Loucy (cell line): Measurements from ENCODE around the gene ALDOA.

Experiments used
- H2AFZ ChIP-seq: fragments of 200-600 bp; sonication (generic); 2 replicates; pipeline ENCODE4 v1.6.0; 2016; ENCODE audit warnings: antibody characterized with exemption, mild to moderate bottlenecking, low read length, moderate library complexity
- H3F3A ChIP-seq: fragments of 200-600 bp; 2 replicates; pipeline ENCODE4 v1.6.0; 2016; ENCODE audit warnings: antibody characterized with exemption, low read depth, mild to moderate bottlenecking
- H3K27me3 ChIP-seq: fragments of 200-600 bp; sonication (generic); 2 replicates; pipeline ENCODE4 v1.6.1; 2014; ENCODE audit warnings: low read length, mild to moderate bottlenecking; ENCODE audit not compliant: insufficient read depth, poor library complexity, severe bottlenecking
- H3K36me3 ChIP-seq: fragments of 200-600 bp; sonication (generic); 2 replicates; pipeline ENCODE4 v1.6.1; 2016; ENCODE audit warnings: low read length; ENCODE audit not compliant: insufficient read depth
- H3K4me1 ChIP-seq: fragments of 200-600 bp; sonication (generic); 2 replicates; pipeline ENCODE4 v1.5.1; 2014; ENCODE audit warnings: low read length, mild to moderate bottlenecking; ENCODE audit not compliant: insufficient read depth, poor library complexity, severe bottlenecking
- H3K4me2 ChIP-seq: fragments of 200-600 bp; sonication (generic); 2 replicates; pipeline ENCODE4 v1.6.0; 2014; ENCODE audit warnings: antibody characterized with exemption, low read length, low read depth, mild to moderate bottlenecking; ENCODE audit not compliant: poor library complexity, severe bottlenecking
- H3K4me3 ChIP-seq: fragments of 200-600 bp; sonication (generic); 2 replicates; pipeline ENCODE4 v1.5.1; 2014; ENCODE audit warnings: low read length, mild to moderate bottlenecking, mixed read lengths; ENCODE audit not compliant: poor library complexity, severe bottlenecking
- H3K79me2 ChIP-seq: fragments of 200-600 bp; sonication (generic); 2 replicates; pipeline ENCODE4 v1.6.1; 2014; ENCODE audit warnings: low read length; ENCODE audit not compliant: insufficient read depth
- H3K9ac ChIP-seq: fragments of 200-600 bp; sonication (generic); 2 replicates; pipeline ENCODE4 v1.6.0; 2014; ENCODE audit warnings: mild to moderate bottlenecking, low read depth, low read length, moderate library complexity; ENCODE audit not compliant: poor library complexity, severe bottlenecking
- H3K9me2 ChIP-seq: fragments of 200-600 bp; sonication (generic); replicated peaks from 2 replicates; pipeline ENCODE4 v1.6.1; 2016; ENCODE audit warnings: low read depth, low read length, mixed read lengths
- H3K9me3 ChIP-seq: fragments of 200-600 bp; sonication (generic); 2 replicates; pipeline ENCODE4 v1.6.1; 2014; ENCODE audit warnings: mild to moderate bottlenecking, antibody characterized with exemption, low read length, low read depth; ENCODE audit not compliant: insufficient read depth
- H4K20me1 ChIP-seq: fragments of 200-600 bp; sonication (generic); 2 replicates; pipeline ENCODE4 v1.6.0; 2014; ENCODE audit warnings: antibody characterized with exemption, low read length, mild to moderate bottlenecking; ENCODE audit not compliant: insufficient read depth, poor library complexity, severe bottlenecking
- EZH2phosphoT487 ChIP-seq: fragments of 200-600 bp; IDR thresholded peaks from 2 replicates; pipeline ENCODE4 v1.6.1; 2018; ENCODE audit warnings: antibody characterized with exemption, mild to moderate bottlenecking, moderate library complexity, borderline replicate concordance
- TF ChIP-seq, protein P1 (sequence below): fragments of 200-600 bp; sonication (generic); conservative IDR thresholded peaks from 2 replicates; pipeline ENCODE4 v1.5.1; 2014; ENCODE audit warnings: mild to moderate bottlenecking, antibody characterized with exemption, low read length

ALDOA gene

DNA sequence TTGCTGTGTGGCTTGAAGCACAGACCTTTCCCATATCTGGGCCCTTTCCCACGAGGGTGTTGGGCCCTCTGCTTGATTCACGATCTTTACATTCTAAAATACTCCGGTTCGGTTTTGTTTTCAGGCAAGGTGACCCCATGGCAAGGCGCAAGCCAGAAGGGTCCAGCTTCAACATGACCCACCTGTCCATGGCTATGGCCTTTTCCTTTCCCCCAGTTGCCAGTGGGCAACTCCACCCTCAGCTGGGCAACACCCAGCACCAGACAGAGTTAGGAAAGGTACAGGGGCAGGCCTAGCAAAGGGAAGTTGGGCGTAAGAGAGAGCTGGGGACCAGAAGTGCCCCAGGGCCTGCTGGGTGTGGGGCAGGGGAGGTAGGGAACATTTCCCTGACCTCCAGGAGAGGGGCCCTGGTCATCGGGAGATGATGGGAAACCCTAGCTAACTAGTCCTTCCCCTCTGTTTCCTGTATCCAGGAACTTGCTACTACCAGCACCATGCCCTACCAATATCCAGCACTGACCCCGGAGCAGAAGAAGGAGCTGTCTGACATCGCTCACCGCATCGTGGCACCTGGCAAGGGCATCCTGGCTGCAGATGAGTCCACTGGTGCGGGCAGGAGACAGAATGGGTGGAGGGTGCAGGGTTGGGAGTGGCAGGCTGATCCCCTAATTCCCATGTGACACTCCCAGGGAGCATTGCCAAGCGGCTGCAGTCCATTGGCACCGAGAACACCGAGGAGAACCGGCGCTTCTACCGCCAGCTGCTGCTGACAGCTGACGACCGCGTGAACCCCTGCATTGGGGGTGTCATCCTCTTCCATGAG is 1.4 kb downstream of the ALDOA start:
- Histone ChIP-seq H3K27me3 (peaks cover 6% of the 10 kb centered on the region), H3K36me3 (peaks cover 59% of the 10 kb centered on the region)
- TF ChIP-seq, protein P1, sequence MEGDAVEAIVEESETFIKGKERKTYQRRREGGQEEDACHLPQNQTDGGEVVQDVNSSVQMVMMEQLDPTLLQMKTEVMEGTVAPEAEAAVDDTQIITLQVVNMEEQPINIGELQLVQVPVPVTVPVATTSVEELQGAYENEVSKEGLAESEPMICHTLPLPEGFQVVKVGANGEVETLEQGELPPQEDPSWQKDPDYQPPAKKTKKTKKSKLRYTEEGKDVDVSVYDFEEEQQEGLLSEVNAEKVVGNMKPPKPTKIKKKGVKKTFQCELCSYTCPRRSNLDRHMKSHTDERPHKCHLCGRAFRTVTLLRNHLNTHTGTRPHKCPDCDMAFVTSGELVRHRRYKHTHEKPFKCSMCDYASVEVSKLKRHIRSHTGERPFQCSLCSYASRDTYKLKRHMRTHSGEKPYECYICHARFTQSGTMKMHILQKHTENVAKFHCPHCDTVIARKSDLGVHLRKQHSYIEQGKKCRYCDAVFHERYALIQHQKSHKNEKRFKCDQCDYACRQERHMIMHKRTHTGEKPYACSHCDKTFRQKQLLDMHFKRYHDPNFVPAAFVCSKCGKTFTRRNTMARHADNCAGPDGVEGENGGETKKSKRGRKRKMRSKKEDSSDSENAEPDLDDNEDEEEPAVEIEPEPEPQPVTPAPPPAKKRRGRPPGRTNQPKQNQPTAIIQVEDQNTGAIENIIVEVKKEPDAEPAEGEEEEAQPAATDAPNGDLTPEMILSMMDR, result no peak
- no peak for TF ChIP-seq EZH2phosphoT487

DNA sequence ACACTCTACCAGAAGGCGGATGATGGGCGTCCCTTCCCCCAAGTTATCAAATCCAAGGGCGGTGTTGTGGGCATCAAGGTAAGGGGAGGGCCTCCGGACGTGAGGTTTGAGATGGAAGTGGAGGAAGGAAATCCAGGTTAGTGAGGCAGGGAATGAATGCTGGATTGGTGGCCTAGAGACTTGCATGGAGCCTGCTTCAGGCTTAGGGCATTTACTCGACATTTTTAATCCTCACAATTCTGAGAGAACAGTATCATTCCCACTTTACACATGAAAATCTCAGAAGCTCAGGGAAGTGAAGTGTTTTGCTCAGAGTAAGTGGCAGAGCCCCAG is 2.0 kb downstream of the ALDOA start:
- Histone ChIP-seq H3K4me3 (peak overlapping the region; percentile 84), H2AFZ (no peak overlapping the region), H3K9me3 (no peaks in the 10 kb centered on the region), H3K79me2 (peaks cover 86% of the 10 kb centered on the region), H3K9ac (peak overlapping the region; percentile 99), H3K9me2 (no peaks in the 10 kb centered on the region), H3F3A (no peaks in the 10 kb centered on the region), H3K4me1 (peaks cover 41% of the 10 kb centered on the region), H3K27me3 (peaks cover 6% of the 10 kb centered on the region), H4K20me1 (peaks cover 59% of the 10 kb centered on the region), H3K36me3 (peaks cover 64% of the 10 kb centered on the region), H3K4me2 (peak overlapping the region; percentile 97)
- TF ChIP-seq, protein P1, result no peak
- TF ChIP-seq EZH2phosphoT487, result no peak

More for the DNA sequence above, 1.4 kb downstream of the ALDOA start:
- Histone ChIP-seq H3K79me2 (peaks cover 82% of the 10 kb centered on the region), H4K20me1 (peaks cover 59% of the 10 kb centered on the region), H3F3A (no peaks in the 10 kb centered on the region), H3K9me2 (no peaks in the 10 kb centered on the region), H3K9me3 (no peaks in the 10 kb centered on the region), H3K4me1 (peaks cover 41% of the 10 kb centered on the region), H3K4me3 (peak overlapping the region; percentile 84), H3K4me2 (peak overlapping the region; percentile 97), H3K9ac (peak overlapping the region; percentile 99), H2AFZ (no peak overlapping the region)

DNA sequence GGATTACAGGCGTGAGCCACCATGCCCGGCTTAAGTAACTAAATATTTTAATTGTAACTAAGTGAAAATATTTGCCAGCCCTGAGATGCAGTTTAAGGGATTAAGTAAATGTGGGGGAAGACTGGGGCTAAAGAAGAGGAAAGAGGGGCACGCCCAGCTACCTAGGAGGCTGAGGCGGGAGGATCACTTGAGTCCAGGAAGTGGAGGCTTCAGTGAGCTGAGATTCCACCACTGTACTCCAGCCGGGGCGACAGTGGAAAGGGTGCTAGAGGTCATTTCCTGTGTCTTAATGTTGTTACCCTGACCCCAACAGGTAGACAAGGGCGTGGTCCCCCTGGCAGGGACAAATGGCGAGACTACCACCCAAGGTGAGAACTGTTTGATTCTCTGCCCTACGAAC is 2.8 kb downstream of the ALDOA start:
- Histone ChIP-seq H4K20me1 (peaks cover 59% of the 10 kb centered on the region), H3K79me2 (peaks cover 82% of the 10 kb centered on the region), H3K4me3 (no peak overlapping the region), H3K9me2 (no peaks in the 10 kb centered on the region), H3K9me3 (no peaks in the 10 kb centered on the region), H3K4me2 (peak overlapping the region; percentile 34), H3K4me1 (peaks cover 36% of the 10 kb centered on the region), H3K36me3 (peaks cover 65% of the 10 kb centered on the region), H2AFZ (no peak overlapping the region), H3K9ac (no peak overlapping the region), H3K27me3 (peaks cover 6% of the 10 kb centered on the region), H3F3A (no peaks in the 10 kb centered on the region)
- no peak for TF ChIP-seq EZH2phosphoT487
- TF ChIP-seq, protein P1, result no peak
